Frontal cortex (tissue), 4 donors: Measurements from ENCODE around the gene SEPTIN12. TPM values are rescaled to one million over a fixed set of nuclear protein-coding genes. Genes with fewer than 3 reads are reported as not detected.

ENCODE experiments used
- DNase-seq, 2 donors: peaks; one replicate each; pipeline ENCODE4 v3.0.0; 2012; ENCODE audit warnings: low spot score in 2 of 2
- FAIRE-seq: peaks from 2 replicates; lab custom pipeline; 2012; peaks lifted over from hg19 to GRCh38; lab: Jason Lieb, UNC
- total RNA-seq: library from RNA; depleted of rRNA; stranded (reverse); fragments of >200 nt; gene quantifications from one replicate; pipeline ENCODE4 v1.2.3, GENCODE V29; 2014
- donor health status: control.
- donor health status: control.
- donor health status: control.

SEPTIN12 gene, protein sequence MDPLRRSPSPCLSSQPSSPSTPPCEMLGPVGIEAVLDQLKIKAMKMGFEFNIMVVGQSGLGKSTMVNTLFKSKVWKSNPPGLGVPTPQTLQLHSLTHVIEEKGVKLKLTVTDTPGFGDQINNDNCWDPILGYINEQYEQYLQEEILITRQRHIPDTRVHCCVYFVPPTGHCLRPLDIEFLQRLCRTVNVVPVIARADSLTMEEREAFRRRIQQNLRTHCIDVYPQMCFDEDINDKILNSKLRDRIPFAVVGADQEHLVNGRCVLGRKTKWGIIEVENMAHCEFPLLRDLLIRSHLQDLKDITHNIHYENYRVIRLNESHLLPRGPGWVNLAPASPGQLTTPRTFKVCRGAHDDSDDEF
- not detected for total RNA-seq

DNA sequence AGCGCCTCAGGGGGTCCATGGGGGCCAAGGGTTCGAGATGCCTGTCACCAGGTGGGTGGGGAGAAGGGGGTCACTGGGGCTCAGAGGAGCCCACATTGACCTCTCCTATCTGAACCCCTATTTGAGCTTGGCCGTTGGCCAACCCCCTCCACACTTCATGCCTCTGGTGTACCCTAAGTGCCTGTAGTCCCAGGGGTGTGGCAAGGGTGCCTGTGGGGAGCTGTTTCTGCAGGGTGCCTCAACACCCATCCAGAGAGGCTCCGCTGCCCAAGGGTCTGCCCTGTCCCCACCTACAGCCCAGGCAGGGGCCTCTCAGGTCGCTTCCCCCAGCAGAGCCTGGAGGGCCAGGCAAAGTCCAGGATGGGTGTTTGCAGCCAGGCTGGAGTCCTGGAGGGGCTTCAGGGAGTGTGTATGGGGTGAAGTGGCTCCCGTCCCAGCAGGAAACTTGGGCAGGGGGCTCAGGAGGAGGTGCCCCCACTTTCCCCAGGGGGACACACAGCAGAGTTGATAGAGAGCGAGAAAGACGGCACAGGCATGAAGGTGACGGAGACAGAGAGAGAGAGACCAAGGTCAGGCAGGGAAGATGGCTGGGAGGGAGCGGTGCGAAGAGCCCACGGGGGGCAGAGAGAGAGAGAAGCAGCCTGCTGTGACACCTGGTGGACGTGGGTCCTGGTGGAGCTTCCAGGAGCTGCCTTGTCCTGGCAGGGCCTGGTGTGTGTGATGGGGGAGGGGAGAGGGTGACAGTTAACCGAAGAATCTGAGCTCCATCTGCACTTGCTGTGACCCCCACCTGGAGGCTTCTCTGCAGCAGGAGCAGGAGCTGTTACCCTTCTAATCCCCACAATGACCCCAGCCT, at the start of gene SEPTIN12:
SEPTIN12 (minus strand) TSS at position 719 of the 856 bp plus-strand sequence; CDS start at position 19, 700 bp downstream.
- FAIRE-seq (no peak), DNase-seq (no peak)

DNA sequence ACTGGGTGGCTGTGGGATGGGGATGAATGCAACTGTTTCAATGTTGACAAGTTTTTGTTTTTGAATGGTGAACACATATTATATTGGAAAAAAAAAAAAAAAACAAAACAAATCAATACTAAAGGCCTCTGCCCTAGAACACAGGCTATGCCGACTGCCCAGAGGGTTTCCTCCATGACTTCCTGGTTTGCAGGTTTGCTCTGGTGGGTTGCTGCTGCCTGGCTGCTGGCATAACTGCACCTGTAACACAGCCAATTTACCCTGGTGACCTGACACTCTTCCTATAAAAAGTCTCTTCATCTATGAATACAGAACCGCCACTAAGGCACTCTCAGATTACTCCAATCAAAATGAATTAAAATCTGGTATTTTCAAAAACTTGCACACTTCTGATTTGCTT, 48.6 kb upstream of the SEPTIN12 start:
- no peak for FAIRE-seq
- DNase-seq = no peak

DNA sequence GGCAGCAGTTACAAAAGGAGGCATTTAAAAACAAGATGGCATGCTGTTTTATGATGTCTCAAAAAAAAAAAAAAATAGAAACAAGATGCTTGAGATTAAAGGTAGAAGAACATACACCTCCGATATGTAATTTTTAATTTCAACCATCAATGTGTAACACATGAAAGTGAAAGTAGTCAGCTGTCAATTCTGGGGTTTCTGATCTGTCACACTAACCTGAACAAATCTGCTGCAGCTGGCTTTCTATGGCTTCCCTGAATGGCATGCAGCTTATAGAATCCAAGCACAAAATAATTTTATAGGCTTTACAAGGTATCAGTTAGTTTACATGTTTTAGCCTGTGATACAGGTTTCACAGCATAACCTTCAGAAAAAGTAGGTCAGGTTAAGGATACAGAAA, 45.4 kb upstream of the SEPTIN12 start:
- FAIRE-seq (no peak), DNase-seq (no peak)

DNA sequence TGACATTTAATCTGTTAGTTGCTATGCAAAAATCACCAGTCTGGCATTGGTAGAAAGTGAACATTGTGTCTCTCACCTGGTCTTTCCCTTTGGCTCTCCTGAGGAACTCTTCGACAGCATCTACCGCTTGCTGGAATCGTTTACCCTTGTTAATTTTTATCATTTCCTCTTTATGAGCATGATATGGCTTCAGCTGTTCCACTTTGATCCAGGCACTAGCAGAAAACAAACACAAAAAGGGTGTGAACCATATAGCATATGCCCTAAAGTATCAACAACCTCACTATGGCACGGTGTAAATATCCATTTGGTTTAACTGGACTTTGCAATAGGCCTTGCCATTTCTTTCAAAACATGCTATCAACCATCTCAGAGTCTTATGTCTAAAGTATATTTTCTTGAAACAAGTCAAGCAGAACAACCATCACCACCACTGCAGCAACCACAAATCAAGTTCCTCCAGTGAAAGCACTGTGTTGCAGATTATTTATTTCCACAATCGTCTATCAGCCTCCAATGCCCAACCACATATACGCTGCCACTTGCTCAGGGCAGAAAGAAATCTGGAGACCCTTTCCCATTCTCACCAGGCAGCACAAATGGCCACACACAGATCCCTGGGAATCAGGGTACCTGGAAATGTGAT, 44.7 kb upstream of the SEPTIN12 start:
- FAIRE-seq = no peak
- no peak for DNase-seq

DNA sequence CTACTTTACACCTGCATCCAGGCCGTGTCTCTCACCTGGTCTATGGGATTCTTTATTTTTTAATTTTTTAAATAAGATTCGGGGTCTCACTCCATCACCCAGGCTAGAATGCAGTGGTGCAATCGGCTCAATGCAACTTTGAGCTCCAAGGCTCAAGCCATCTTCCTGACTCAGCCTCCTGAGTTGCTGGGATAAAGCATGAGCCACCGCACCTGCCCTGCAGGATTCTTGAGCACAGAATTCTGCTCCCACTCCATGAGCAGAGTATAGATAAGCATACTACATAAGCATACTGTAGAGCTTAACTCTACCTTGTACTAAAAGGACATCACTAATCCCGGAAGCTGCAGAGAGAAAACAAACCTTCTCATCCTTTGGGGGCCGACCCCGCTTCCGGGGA, 43.5 kb upstream of the SEPTIN12 start:
- DNase-seq = no peak
- FAIRE-seq = no peak

DNA sequence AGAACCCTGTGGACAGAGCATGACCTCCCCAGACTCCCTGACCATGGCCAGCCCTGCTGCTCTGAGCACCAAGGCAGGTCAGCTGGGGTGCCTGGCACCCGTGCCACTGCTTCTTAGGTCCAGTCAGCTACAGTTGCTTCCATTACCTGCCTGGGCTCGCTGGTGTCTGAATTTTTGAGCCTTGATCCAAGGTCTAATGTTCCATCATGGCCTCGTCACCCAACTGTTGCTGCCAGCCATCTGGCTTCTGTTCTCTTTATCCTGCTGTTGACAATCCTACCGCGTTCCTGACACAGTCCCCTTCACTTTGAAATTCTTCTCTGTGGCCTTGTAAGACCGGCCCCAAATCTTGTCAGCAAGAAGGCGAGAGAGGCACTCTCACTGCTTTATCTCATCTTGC, 42.3 kb upstream of the SEPTIN12 start:
- FAIRE-seq (no peak), DNase-seq (no peak)

DNA sequence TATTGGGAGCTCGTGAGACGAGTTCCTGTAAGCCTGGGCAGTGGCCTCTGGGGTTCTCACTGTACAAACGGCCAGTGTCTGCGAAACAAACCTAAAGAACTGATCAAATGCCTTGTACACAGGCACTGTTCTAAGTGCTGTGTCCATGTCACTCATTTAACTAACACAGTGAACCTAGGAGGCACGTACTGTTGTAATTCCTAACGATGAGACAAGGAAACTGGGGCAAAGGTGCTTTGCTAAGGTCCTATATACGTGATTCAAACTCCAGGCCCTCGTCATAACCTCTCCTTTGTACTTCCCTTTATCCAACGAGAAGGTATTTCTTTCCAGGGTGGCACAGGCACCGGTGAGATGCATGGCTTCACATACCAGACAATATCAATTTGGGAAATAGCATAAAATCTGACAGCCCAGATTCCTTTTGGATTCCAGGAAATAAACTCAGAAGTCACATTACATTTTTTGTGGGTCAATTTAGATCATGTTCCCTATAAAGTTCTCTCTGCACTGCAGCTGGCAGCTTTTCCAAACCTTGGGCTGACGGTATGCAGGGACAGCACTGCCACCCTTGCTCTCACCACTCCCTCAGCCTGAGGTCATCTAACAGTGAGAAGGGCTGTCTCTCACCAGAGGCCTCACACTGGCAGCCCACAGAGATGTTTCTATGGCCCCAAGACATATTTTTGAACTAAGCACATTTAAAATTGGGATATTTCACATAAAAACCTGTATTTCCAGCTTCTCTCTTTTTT, 40.6 kb upstream of the SEPTIN12 start:
- FAIRE-seq = no peak
- no peak for DNase-seq

DNA sequence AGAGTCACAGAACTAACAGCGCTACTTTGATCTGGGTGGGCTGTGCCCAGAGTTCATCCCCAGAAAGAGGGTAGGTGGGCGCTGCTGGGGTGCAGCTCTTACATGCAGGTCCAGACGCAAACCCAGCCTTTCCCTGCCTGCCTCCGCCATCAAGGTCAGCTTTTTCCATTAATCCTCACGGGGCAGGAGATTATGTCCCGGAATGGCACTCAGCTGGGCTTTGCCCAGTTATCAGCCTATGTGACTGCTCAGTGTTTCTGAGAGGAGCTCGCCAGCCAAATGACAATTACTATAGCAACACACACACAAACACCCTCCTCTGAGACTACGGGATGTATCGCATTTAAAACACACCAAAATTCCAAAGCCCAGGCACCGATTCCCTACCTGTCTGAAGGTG, 38.8 kb upstream of the SEPTIN12 start:
- DNase-seq (no peak), FAIRE-seq (no peak)

DNA sequence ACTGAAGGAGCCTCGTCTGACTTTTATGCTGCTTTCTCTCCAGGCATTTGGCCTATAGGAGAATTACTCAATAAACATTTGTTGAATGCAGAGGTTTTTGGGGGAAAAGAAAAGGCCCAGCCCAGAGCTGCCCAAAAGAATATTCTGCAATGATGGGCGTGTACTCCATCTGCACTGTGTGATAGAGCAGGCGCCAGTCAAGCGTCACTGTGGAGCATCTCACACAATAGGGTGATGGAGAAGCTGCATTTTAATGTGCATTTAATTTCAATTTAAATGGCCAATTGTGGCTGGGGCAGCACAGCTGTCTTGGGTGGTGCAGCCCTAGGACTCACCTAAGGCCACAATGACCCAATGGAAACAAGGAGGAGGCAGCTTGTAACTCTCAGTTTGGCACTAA, 38.4 kb upstream of the SEPTIN12 start:
- no peak for FAIRE-seq
- DNase-seq = no peak

DNA sequence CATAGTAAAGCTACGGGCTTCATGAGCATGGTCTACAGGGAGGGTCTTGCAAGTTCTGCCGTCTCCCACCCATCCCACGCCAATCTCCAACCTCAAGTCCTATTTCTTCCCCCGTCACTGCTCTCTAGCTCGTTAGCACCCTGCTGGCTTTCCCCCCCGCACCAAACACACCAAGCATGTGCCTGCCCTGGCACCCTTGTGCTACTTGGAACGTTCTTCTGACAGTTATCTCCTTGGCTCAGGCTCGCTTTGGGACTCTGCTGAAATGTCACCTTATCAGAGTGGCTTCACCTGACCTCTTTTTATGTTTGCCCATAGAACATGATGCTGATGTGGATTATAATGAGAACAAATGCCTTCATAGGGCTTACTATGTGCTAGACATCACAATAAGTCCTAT, 37.1 kb upstream of the SEPTIN12 start:
- FAIRE-seq = no peak
- no peak for DNase-seq

DNA sequence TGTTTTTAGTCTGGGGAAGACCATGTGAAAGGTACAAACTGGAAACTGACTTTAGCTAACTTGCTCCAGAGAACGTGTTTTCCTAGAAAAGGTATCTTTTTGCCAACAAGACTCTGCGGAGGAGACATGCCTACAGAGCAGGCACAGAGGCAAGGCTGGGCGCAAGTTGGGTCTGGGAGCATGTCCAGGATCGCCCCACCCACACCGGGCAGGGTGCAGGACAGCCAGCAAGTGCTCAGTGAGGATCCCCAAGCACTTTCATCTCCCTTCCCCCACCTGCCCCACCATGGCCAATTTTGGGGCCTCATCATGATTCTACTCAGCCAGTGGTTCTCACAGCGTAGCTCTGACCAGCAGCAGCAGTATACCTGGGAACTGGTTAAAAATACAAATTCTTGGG, 32.5 kb upstream of the SEPTIN12 start:
- no peak for DNase-seq
- no peak for FAIRE-seq

DNA sequence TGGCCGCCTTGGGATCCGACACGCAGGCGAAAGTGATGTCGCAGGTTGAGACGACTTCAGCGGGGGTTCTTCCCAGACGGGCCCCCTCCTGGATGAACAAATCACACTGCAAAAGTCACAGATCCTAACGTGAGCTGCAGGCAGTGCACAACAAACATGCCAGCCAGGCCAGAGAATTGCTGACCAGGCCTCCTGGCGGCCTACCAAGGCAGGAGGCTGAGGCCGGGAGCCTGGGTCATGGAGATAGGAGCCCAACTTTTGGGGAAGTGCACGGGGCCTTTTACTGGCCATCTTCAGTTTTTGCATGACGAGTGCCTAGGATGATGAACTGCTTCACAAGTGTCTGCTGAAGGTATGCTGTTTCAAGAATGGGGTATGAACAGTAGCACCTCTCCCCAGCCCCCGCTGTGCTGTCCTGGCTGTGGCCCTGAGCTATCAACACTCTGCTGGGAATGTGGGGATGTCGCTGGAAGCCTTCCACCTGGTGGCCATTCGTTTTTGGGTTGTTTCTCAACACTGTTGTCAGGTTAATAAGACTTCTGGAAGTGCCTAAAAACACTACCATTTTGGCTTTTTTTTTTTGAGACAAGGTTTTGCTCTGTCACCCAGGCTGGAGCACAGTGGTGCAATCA, 26.5 kb upstream of the SEPTIN12 start:
- DNase-seq = no peak
- no peak for FAIRE-seq

DNA sequence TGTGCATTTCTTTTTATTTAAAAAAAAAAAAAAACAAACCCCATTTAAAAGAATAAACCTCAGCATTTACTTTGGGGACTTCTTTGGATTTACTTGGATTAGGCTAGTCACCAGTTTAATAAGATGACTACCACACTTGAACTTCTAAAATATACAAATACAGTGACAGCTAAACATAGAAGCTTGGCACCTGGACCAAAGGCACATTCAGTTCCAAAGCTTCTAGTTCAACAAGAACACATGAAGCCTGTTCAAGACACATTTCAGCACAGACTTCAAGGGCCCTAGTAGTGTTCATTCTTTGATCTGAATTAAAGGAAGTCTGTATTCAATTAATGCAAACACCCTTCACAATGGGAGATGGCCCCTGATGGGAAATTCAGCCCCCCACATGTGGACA, 25.9 kb upstream of the SEPTIN12 start:
- no peak for DNase-seq
- no peak for FAIRE-seq

DNA sequence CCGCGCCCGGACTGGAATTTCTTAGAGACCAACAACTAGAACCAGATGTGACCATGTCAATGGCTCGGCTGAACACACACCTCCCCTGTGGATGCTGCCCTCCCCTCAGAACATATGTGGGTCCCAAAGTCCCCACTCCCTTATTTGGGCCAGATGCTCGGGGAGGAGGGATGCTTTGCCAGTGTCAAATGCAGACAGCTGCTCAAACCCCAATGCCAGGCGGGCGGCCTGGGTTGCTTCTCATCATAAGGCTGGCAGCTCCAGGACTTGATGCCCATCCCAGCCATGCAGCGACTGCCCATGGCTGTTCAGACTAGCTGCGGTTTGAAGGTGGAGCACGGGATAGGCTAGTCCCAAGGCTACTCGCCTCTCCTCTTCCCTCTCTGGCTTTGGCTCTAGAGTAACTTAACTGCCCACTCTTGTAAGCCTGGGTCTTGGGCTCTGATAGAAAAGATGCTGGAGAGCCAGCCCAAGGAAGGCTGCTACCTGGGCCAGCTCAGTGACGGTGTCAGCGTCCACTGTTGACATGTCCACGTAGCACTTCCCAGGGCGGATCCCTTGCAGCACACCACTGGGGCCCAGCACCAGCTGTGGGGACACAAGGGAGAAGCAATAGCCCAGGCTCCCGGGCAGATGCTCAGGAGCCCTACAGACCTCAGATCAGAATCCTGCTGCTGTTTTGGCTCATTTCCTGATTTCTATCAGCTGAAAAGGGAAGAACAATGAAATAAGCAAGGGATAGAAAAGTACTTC, 25.3 kb upstream of the SEPTIN12 start:
- DNase-seq = no peak
- no peak for FAIRE-seq

DNA sequence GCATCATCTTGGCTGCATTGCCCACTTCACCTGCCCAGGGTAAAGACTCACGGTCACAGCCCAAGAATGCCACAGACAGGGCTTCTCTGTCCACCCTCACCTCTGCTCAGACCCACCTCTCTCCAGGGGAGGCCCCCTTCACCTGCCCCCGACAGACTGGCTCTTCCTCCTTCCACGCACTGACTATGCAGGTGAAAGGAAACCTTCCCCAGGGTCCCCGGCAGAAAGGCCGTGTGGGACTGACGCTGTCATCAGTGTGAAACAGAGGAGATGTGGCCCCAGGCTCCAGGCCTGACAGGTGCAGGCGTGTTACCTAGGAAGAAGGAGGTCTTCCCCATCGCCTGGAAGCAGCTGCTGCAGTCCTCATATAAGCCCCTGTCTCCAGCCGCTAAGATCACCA, 23.6 kb upstream of the SEPTIN12 start:
- FAIRE-seq (no peak), DNase-seq (no peak)

DNA sequence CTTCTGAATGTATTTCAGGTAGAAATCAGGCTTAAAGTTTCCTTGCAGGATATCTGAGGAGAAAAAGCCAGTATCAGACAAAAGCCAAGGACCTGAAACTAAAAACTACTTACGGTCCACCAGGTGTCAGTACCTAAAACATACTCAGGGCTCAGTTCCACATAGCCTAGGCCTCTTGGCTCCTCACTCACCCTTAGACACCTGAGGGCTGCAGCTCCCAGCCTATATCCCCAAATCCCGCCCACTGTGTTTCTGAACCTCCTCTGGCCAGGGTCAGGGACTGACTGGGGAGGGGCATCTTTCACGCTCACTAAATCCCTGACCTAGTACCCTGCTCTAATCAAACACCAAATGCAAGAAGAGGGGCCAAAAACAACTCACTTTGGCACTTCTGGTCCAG, 23.1 kb upstream of the SEPTIN12 start:
- FAIRE-seq (no peak), DNase-seq (no peak)

DNA sequence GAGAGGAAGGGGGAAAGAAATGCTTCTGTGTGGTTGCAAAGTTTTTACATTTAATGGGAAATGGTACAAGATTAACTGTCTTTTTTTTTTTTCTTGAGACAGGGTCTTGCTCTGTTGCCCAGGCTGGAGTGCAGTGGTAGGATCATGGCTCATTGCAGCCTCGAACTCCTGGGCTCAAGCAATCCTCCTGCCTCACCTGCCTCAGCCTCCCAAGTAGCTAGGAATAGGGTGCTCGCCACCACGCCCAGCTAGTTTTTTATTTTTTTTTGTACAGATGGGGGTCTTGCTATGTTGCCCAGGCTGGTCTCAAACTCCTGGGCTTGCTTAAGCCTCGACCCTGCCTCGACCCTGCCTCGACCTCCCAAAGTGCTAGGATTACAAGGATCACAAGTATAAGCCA, 18.1 kb upstream of the SEPTIN12 start:
- no peak for FAIRE-seq
- no peak for DNase-seq

DNA sequence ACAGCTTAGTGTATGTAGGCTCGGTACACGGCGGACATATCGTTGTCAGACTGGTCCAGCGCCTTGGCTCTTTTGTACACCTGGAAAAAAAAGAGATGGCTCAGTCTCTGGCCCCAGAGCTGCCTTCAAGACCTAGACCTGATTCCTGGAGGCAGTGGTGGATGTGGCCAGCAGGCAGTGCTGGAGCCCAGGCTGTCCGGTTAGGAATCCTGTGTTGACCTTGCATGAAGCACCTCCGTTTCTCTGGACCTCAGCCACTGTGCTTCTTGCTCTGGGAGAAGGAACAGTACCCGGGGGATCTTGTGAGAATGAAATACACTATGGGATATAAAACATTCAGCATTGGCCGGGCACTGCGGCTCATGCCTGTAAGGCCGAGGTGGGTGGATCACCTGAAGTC, 17.1 kb upstream of the SEPTIN12 start:
- FAIRE-seq (no peak), DNase-seq (no peak)
